ENCODE measurements around the gene GNS.

- TF ChIP-seq CTCF (conservative IDR thresholded peaks at IDR 0.05; ENCODE audit: low read depth, low read length), result no peak
- no peak for TF ChIP-seq EZH2 (IDR thresholded peaks at IDR 0.05; ENCODE audit: low read length, unreplicated experiment)
Observed at GRCh38 chr12:64808110-64808509, 48.9 kb upstream of the GNS start.

Measured in PC-3 (cell line).